Epidermal melanocyte (primary cell): ENCODE data around the gene HSD17B4.
"Not testable (repeated sequence)": the region's sequence is repeated elsewhere in the genome, so short reads cannot be mapped to it uniquely, and the experiment has no call there.

Source experiments
- DNase-seq: peaks from one replicate; pipeline ENCODE4 v3.0.0; 2011; ENCODE audit warnings: low spot score; ENCODE audit not compliant: insufficient read length

The HSD17B4 gene, protein sequence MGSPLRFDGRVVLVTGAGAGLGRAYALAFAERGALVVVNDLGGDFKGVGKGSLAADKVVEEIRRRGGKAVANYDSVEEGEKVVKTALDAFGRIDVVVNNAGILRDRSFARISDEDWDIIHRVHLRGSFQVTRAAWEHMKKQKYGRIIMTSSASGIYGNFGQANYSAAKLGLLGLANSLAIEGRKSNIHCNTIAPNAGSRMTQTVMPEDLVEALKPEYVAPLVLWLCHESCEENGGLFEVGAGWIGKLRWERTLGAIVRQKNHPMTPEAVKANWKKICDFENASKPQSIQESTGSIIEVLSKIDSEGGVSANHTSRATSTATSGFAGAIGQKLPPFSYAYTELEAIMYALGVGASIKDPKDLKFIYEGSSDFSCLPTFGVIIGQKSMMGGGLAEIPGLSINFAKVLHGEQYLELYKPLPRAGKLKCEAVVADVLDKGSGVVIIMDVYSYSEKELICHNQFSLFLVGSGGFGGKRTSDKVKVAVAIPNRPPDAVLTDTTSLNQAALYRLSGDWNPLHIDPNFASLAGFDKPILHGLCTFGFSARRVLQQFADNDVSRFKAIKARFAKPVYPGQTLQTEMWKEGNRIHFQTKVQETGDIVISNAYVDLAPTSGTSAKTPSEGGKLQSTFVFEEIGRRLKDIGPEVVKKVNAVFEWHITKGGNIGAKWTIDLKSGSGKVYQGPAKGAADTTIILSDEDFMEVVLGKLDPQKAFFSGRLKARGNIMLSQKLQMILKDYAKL

DNA sequence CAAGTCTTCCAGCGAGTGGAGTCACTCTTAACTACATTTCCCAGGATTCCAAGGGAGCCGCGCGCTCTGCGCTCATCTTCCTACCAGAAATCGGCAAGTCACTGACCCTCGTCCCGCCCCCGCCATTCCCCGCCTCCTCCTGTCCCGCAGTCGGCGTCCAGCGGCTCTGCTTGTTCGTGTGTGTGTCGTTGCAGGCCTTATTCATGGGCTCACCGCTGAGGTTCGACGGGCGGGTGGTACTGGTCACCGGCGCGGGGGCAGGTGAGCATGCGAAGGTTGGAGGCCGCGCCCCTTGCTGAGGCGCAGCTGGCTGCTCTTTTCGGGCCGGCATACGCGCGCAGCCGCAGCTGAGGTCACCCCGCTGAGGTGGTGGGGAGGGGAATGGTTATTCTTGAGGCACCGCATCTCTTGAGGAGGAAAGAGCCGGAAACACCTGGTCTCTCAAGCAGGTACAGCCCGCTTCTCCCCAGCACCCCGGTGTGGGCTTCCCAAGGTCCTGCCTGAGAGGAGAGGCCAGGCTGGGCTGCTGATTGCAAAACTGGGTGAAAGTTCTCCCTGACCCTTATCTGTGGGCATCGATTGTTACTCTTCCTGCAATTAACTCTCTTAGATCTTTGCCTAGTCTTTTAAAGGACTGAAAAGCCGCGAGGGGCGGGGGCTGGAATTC, at the start of gene HSD17B4:
Gene HSD17B4, plus strand, starts transcription at position 125 of the 667 bp plus-strand sequence. Its CDS starts 79 bp downstream, at position 204.
- peak; percentile 79 for DNase-seq

DNA sequence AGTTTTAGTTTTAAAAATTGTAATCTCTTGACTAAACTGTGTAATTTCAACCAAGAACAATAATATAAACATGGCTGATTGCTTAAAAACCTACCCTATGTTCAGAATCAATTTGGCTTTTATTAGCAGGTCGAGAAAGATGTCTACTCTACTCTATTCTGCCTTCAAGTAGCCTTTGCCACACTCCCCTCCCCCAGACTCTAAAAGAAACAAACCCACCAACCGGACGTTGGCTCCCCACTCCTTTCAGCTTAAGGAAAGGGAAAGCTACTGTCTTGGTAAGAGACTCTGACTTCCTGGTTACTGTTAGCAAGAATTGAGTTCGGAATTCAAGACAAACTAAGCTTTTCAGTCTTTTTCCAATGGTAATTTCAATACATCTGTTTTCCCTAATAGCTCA, 49.7 kb upstream of the HSD17B4 start:
- no peak for DNase-seq

DNA sequence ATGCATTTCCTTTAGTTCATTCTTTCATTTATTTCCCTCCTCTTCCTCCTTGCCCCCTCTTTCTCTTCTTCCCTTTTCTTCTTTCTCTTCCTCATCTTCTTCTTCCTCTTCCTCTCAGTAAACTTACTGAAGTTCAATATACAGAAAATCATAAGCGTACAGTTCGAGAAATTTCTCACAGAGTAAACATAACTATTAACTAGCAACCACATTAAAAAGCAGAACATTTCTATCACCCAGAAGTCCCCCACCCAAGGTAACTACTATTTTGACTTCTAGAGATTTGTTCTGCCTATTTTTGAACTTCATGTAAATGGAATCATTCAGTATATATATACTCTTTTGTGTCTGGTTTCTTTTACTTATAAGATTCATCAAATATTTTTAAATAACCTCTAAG, 48.3 kb upstream of the HSD17B4 start:
- no peak for DNase-seq

DNA sequence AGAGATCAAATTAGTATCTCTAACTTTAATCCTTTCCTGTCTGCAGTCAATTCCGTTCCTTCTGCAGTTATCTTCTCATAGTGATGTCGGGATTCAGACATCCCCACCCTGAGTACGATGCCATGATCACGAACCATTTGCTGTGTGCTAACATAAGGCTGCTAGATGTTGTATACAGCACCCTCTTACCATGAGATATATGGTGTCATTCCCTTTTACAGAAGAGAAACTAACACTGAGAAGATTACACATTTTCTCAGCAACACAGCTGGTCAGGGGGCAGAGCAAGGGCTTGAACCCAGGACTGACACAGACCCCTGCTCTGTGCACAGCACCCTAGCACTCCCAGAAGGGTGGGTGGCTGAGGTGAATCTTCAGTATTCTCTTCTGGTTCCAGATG, 46.9 kb upstream of the HSD17B4 start:
- DNase-seq = no peak

DNA sequence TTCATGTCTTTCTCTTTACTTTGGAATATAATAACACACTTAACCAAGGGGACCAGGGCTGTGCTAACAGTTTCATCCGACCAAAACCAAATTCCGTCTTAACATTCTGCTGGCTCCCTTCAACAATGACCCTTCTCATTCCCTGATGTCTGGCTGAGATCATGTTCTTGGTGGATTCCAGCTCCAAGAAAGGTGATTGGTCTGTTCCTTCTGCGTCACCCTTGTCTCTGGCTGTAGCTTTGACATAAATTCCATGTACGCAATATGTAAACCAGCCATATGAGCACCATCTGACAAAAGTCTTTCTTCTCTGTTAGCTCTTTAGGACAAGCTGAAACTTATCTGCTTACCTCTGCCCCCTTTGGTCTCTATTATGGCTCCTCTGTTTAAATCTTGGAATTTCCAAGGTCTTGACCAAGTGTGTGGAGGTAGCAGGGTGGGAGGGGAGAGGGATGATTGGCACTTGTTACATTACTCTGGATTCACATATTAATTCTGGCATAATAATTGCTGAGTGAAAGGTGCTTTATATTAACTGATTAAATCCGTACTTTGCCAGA, 45.7 kb upstream of the HSD17B4 start:
- no peak for DNase-seq

DNA sequence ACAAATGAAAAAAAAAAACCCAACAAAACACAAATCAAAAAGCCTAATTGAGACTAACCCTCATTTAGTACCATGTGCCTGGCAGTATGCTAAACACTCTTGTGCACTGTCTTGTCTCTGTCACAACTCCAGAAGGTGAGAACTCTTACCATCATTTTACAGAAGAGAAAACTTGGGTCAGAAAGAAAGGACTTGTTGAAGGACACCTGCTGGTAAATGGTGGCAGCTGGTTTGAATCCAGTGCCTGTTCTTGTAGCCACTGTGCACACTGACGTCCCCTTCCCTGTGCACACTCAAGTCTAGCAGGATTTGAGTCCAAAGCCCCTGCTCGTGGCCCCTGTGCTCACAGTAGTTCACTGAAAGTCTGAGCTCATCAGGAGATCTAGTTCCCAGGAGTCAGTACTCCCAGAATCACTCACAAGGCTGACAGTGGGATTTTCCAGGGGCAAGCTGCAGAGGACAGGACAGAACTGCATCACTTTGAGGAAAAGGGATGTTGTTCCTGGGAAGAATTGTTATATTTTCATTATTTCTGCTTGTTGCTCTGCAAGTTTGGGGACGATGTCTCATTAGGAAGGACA, 43.0 kb upstream of the HSD17B4 start:
- no peak for DNase-seq

DNA sequence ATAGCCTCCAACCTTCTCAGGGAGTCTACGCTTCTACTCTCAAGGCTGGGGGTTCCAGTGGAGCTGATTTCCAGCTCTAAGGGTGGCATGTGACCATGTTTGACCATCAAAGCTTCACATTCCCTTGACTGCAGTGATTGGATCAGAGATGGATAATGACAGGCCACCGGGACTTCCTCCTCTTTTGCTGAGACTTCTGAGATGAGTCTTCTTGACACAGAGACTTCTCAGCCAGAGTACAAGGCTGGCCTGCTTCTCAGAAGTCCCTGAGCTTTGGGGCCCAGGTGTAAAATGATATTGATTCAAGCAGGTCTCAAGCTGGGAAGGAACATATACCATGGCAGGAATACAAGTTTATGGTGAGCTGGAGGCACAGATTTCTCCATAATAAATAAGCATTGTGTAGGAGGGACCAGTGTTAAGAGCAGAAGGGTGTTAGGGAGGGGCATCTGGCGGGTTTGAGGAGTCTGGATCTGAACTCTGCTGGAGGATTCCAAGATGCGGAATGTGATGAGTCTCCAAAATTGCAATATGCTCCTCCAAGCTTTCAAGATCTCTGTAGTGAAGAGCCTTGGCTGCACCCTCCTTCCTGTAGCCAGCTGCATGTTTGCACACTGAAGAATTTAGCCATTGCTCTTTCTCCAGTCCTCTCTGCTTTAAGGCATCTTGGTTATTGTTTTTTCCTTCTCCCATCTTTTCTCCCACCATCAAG, 41.7 kb upstream of the HSD17B4 start:
- no peak for DNase-seq

DNA sequence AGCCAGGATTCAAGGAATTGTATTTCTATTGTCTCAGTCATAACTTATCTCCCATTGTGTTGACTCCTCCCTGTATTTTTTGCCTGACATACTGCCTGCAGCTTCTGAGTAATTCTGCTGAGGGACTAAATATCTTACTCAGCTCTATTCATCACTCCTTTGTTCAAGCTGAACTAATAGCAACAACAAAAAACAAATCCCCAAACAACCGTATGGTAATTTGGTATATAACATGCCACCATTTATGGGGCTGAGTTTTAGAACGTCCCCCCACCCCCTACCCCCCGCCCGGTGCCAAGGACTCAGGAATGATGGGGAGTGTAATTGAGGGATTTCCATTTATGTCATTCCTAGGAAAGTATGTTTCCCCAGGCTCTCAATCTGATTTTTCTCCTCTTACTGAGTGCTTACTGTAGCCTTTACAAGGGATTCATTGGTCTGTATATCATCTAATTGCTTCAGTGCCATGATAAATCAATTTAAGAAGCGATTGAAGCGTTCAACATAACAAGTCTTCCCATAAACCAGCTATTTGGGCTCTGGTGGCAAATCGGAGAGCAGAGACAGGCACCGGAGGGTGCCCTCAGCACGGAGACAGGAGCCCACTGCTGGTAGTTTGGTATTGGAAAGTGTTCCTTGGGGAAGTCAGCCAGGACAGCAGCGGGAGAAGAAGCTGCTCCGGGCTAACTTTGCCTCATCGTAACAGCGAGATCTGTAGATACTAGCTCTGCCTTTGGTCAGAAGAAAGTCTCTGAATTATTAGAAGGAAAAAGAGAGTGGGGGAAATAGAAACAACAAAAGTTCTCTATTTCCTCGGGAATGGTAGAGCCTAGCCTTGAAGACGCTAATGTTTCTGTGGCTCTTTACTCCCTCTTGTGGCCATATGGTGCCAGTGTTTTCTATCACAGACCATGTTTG, 40.7 kb upstream of the HSD17B4 start:
- peak; percentile 47 for DNase-seq

DNA sequence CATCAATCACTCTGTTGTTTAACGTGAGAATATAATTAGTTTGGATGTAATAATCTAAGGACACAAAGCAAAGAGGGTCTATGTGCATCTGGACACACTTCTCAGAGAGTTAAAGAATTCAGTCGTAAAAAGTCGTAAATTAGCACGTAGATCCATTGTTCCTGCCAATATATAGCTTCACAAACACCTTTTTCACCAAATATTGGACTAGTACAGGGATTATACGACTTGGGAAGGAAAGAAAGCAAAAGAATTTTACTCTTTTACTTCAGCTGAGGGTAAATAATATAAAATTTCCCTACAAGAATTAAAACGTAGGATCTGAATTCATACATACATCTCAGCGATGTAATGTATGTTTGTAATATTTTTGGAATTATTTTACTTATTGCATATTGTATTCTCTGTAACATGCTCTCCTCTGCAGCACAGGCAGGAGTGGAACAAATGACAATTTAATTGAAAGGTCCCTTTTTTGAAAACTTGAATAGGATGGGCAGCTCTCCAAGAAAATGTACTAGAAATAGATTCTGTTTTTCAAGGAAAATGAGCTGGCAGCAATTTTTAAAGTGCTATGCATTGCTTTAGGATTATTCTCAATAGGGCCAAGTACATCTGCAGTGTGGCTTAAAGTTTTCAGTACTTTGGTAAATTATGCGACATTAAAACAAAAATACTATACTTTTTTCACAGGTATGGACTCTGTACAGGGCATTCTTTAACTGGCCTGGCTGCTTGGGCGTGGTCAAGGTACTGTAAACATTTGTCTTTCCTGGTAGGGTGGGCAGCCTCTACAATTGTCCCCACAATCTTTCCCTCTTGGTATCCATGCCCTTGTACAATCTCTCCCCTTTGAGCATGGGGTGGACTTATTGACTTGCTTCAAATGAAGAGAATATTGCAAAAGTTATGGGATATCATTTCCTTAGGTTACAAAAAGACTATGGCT, 39.7 kb upstream of the HSD17B4 start:
- no peak for DNase-seq

DNA sequence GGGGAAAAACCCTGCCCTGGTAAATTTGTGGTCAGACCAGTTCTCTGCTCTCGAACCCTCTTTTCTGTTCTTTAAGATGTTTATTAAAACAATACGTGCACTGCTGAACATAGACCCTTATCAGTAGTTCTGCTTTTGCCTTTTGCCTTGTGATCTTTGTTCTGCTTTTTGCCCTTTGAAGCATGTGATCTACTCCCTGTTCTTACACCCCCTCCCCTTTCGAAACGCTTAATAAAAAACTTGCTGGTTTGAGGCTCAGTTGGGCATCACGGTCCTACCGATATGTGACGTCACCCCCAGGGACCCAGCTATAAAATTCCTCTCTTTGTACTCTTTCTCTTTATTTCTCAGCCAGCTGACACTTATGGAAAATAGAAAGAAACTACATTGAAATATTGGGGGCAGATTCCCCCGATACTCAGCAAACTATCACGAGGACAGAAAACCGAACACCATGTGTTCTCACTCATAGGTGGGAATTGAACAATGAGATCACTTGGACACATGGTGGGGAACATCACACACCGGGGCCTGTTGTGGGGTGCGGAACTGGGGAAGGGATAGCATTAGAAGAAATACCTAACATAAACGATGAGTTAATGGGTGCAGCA, 38.1 kb upstream of the HSD17B4 start:
- DNase-seq = not testable (repeated sequence)

DNA sequence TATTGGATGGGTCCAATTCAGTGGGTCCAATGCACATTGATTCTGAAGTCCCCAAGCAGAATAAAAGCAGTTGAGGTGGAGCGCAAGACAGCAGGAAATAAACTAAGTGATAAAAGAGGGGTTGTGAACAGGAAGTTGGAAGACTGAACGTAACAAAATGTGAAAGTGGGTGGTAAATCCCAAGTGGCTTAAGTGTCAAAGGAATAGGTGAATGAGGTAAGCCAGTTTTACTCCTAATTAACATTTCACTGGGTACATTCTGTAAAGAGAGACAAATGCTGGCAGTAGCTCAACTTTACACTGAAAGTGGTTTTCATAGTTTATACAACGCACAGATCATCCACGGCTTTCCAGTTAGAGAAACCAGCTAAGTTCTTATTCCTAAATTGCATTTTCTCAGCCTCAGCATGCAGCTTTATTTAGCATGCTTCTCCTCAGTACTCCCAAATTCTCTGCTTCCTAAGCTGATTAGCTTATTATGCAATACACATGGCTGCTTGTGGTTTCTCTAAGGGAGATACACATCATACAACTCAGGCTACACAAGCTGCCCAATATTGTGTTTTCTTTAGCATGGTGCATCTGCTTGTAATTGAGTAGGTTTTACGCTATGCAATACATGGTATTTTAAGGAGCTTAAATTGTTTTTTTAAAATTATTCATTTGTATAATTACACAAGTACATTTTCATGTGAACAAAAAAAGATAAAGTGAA, 34.2 kb upstream of the HSD17B4 start:
- DNase-seq = no peak

DNA sequence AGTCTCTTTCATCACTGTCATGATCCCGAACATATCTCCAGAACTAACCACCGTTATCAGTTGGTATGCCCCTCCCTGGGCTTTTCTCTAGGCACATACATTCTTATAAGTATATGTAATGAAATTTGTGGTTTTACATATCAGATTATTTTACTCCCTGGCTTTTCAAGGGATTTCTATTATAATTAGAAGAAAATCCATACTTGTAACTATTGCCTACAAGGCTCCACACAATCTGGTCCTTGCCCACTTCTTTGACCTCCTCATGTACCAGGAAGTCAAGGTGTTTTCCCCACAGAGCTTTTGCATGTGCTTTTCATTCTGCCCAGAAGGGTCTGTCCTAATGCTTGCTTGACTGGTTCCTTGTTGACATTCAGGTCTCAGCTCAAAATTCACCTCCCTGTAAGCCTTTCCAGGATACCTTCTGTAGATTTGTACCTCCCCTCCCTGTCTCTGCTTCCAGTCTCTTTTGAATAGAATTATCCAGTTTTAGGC, 33.6 kb upstream of the HSD17B4 start:
- no peak for DNase-seq

DNA sequence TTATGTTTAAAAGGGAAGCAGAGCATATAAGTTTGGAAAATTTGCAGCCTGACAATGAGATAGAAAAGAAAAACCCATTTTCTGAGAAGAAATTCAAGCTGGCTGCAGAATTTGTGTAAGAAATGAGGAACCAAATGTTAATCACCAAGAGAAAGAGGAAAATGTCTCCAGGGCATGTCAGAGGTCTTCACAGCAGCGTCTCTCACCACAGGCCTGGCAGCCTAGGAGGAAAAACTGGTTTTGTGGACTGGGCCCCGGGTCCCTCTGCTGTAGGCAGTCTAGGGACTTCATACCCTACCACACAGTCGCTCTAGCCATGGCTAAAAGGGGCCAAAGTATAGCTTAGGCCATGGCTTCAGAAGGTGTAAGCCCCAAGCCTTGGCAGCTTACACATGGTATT, 32.1 kb upstream of the HSD17B4 start:
- DNase-seq = no peak

DNA sequence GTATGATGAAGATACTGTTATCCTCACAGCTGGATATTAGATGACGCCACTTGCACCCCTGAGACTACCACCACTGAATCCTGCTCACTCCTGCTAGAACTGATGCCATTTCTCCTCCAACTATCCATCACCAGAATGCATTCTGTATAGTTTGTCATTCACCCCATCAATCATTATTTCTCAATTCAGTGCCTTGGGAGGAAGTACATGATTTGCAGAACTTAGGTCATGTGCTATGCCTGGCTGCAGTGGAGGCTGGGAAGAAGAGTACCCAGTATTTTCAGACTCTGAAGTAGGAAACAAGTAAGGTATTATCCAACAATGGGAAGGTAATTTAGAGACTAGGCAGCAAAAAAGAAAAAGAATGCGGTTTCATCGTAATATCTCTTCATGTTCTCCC, 26.2 kb upstream of the HSD17B4 start:
- DNase-seq = no peak

DNA sequence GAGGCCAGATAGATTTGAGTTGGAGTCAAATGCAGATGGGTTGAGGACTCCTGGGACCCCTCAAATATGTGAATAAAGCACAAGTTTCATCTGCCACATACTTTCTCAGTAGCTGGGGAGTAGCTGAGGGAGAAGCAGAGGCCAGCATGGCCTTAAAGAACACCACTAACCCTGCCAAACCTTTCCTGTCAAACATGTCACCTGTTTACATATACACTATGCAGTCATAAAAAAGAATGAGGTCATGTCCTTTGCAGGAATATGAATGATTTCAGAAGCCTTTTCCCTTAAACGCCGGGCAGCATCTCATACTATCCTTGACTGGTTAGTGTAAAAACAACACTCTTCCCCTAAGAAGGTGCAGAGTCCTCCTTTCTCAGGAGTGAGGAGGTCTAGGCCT, 25.2 kb upstream of the HSD17B4 start:
- DNase-seq = no peak

DNA sequence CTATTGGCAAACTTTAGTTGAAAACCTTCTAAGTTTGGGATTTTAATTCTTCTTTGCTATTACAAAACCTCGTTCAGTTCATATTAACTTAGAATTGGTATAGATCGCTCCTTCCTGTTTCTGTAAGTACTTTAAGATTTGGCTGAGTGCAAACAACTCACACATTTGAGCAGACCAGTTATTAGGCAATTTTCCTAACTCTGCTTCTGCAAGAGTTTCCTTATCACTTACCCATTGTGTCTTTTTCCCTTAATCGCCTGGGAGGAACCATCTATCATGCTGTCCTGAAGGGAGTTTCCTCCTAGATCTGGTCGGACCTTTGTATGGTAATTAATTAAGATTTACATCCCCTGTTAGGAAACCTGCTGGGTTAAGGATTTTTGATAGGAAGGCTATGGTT, 24.7 kb upstream of the HSD17B4 start:
- not testable (repeated sequence) for DNase-seq

DNA sequence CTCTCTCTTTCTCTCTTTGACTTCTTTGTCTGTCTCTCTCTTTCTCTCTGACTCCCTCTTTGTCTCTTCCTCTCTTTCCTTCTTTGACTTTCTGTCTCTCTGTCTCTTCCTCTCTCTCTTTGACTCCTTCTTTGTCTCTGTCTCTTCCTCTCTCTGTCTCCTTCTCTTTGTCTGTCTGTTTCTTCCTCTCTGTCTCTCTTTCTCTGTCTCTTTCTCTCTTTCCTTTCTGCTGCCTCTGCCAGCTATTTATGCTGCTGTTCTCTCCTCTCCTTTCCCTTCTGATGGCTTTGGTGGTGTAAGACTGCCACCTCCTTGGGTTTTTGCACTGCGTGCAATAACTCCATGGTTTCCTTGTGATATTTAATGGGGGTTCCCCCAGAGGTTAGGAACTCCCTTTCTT, 24.1 kb upstream of the HSD17B4 start:
- not testable (repeated sequence) for DNase-seq
